ENCODE data around the gene ZNF592. TPM values are rescaled to one million over a fixed set of nuclear protein-coding genes. Genes with fewer than 3 reads are reported as not detected.

The ZNF592 gene
- total and polyA plus RNA-seq, 2 donors (not counting 3 experiments of a cell fraction or from before 2014, with no cell fraction given): 12.3 to 21.1 TPM

DNA sequence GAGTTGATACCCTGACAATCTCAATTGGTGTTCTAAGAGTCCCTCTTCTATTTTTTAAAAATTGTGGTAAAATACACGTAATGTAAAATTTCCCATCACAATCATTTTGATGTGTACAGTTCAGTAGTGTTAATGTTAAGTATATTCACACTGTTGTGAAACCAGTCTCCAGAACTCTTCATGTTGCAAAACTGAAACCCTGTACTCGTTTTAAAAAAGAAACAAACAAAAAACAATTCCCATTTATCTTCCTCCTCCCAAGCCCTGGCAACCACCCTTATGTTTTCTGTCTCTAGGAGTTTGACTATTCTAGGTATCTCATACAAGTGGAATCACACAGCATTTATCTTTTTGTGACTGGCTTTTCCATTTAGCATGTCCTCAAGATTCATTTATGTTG is 40.1 kb downstream of the ZNF592 start:
- H3K4me2 ChIP-seq (ENCODE audit: insufficient read depth, low read length): no peak overlapping the region
- ChIA-PET POLR2A (no interaction called here), CTCF (no interaction called here)
- H4K20me1 ChIP-seq (replicated peaks; ENCODE audit: control insufficient read depth, extremely low read depth, insufficient read depth, low read length): no peaks in the 10 kb centered on the region
- no peak overlapping the region for H2AFZ ChIP-seq (ENCODE audit: low read depth, low read length)
- H3K36me3 ChIP-seq (ENCODE audit: control insufficient read depth in 2 of 2, extremely low read depth in 1 of 2, insufficient read depth in 2 of 2, low read length in 2 of 2): peaks cover 10 to 19% of the 10 kb centered on the region in 2 experiments
- intact Hi-C loops (cut with micrococcal nuclease) (no loop called here), dilution Hi-C loops (cut with MboI; ENCODE audit: extremely low pct_ligation_motif_present, low sequenced_read_pairs) (no loop called here)
- H3K4me1 ChIP-seq (ENCODE audit: control insufficient read depth, extremely low read depth, insufficient read depth, low read length): no peaks in the 10 kb centered on the region
- H3K27ac ChIP-seq (ENCODE audit: insufficient read depth, low read depth, low read length): no peak overlapping the region
- TF ChIP-seq POLR2A (IDR thresholded peaks at IDR 0.05; ENCODE audit: low read depth, low read length): no peak
- no peak for TF ChIP-seq JUN (IDR thresholded peaks at IDR 0.05; ENCODE audit: borderline replicate concordance, insufficient read depth, insufficient read length, low read depth)
- TF ChIP-seq, protein P1, sequence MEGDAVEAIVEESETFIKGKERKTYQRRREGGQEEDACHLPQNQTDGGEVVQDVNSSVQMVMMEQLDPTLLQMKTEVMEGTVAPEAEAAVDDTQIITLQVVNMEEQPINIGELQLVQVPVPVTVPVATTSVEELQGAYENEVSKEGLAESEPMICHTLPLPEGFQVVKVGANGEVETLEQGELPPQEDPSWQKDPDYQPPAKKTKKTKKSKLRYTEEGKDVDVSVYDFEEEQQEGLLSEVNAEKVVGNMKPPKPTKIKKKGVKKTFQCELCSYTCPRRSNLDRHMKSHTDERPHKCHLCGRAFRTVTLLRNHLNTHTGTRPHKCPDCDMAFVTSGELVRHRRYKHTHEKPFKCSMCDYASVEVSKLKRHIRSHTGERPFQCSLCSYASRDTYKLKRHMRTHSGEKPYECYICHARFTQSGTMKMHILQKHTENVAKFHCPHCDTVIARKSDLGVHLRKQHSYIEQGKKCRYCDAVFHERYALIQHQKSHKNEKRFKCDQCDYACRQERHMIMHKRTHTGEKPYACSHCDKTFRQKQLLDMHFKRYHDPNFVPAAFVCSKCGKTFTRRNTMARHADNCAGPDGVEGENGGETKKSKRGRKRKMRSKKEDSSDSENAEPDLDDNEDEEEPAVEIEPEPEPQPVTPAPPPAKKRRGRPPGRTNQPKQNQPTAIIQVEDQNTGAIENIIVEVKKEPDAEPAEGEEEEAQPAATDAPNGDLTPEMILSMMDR (IDR thresholded peaks at IDR 0.05; ENCODE audit: extremely low read depth in 1 of 2, insufficient read depth in 1 of 2, low read depth in 1 of 2, low read length in 2 of 2): no peak
- no peak for TF ChIP-seq POLR2AphosphoS5 (IDR thresholded peaks at IDR 0.05; ENCODE audit: insufficient read depth, low read depth, low read length)
- no peak for TF ChIP-seq MYC (IDR thresholded peaks at IDR 0.05; ENCODE audit: low read depth, low read length)
- no peak for TF ChIP-seq MAX (IDR thresholded peaks at IDR 0.05; ENCODE audit: insufficient read depth, insufficient read length)
- TF ChIP-seq GATA2 (IDR thresholded peaks at IDR 0.05; ENCODE audit: insufficient read depth, insufficient read length, low read depth, low read length): no peak
- TF ChIP-seq FOS (IDR thresholded peaks at IDR 0.05; ENCODE audit: borderline replicate concordance, insufficient read depth, low read length): no peak
- TF ChIP-seq EZH2 (IDR thresholded peaks at IDR 0.05; ENCODE audit: borderline replicate concordance, low read depth, low read length, severe bottlenecking): no peak
- peaks cover 40% of the 10 kb centered on the region for H3K79me2 ChIP-seq (ENCODE audit: control insufficient read depth, insufficient read depth, low read length)
- peak; percentile 8 for FAIRE-seq
- H3K4me3 ChIP-seq (replicated peaks in 1 of 3; ENCODE audit: insufficient read depth in 1 of 3, low read depth in 1 of 3, low read length in 3 of 3): no peak overlapping the region
- no peak overlapping the region for H3K9ac ChIP-seq (replicated peaks; ENCODE audit: extremely low read depth, insufficient read depth, low read length)
- BruUV-seq (replicated peaks): no TSS peak
- no peaks in the 10 kb centered on the region for H3K9me3 ChIP-seq (replicated peaks; ENCODE audit: control insufficient read depth, insufficient read depth, low read length)
- DNase-seq (ENCODE audit: low read depth, low spot score): no peak
- no peaks in the 10 kb centered on the region for H3K9me1 ChIP-seq (replicated peaks; ENCODE audit: control insufficient read depth, extremely low read depth, insufficient read depth, low read length)
- H3K27me3 ChIP-seq (ENCODE audit: control insufficient read depth in 2 of 2, insufficient read depth in 2 of 2, low read length in 2 of 2): no peaks in the 10 kb centered on the region
